HepG2 (cell line): ENCODE results near the gene OPA3. TPM values are rescaled to one million over a fixed set of nuclear protein-coding genes. Genes with fewer than 3 reads are reported as not detected.

Source experiments
- AFF4 ChIP-seq: sonication (generic); formaldehyde crosslinking; IDR thresholded peaks from 2 replicates; pipeline ENCODE4 v1.4.0; 2020; ENCODE audit warnings: missing genetic modification reagents
- ARID2 ChIP-seq: sonication (generic); formaldehyde crosslinking; IDR thresholded peaks from 2 replicates; pipeline ENCODE4 v1.8.1; 2022; ENCODE audit warnings: mild to moderate bottlenecking, missing genetic modification reagents, borderline replicate concordance
- ATAD3A ChIP-seq: sonication (generic); formaldehyde crosslinking; IDR thresholded peaks from 2 replicates; pipeline ENCODE4 v1.4.0; 2020; ENCODE audit warnings: missing genetic modification reagents
- BCL3 ChIP-seq: sonication (generic); formaldehyde crosslinking; IDR thresholded peaks from 2 replicates; pipeline ENCODE4 v1.5.1; 2020; ENCODE audit warnings: mild to moderate bottlenecking, missing genetic modification reagents, moderate library complexity
- FOXM1 ChIP-seq: sonication (generic); formaldehyde crosslinking; IDR thresholded peaks from 2 replicates; pipeline ENCODE4 v1.5.0; 2020; ENCODE audit warnings: missing genetic modification reagents
- GFI1 ChIP-seq: sonication (generic); formaldehyde crosslinking; IDR thresholded peaks from 2 replicates; pipeline ENCODE4 v1.5.0; 2020; ENCODE audit warnings: missing genetic modification reagents, mild to moderate bottlenecking, borderline replicate concordance
- HNRNPUL1 ChIP-seq: fragments of 200-400 bp; formaldehyde crosslinking; IDR thresholded peaks from 2 replicates; pipeline ENCODE4 v1.6.1; 2017; ENCODE audit warnings: low read depth, mild to moderate bottlenecking, low read length, moderate library complexity
- KDM3A ChIP-seq: IDR thresholded peaks from 2 replicates; pipeline ENCODE4 v1.6.1; 2018; ENCODE audit warnings: low read depth, missing compliant biosample characterization
- MNT ChIP-seq: fragments of 450-650 bp; IDR thresholded peaks from 2 replicates; pipeline ENCODE4 v1.6.1; 2016
- MTERF4 ChIP-seq: sonication (generic); formaldehyde crosslinking; IDR thresholded peaks from 2 replicates; pipeline ENCODE4 v1.8.0; 2023; ENCODE audit warnings: mild to moderate bottlenecking, missing genetic modification reagents
- SMAD9 ChIP-seq: sonication (generic); formaldehyde crosslinking; IDR thresholded peaks from 2 replicates; pipeline ENCODE4 v1.5.1; 2020; ENCODE audit warnings: mild to moderate bottlenecking, missing genetic modification reagents
- SMARCE1 ChIP-seq: fragments of 450-650 bp; IDR thresholded peaks from 2 replicates; pipeline ENCODE4 v1.6.1; 2017; ENCODE audit warnings: borderline replicate concordance
- TFDP1 ChIP-seq: IDR thresholded peaks from 2 replicates; pipeline ENCODE4 v1.6.1; 2016; ENCODE audit warnings: missing compliant biosample characterization, missing genetic modification reagents, borderline replicate concordance
- ZNF253 ChIP-seq: sonication (generic); formaldehyde crosslinking; IDR thresholded peaks from 2 replicates; pipeline ENCODE4 v1.8.0; 2022; ENCODE audit warnings: mild to moderate bottlenecking, missing genetic modification reagents, borderline replicate concordance
- ZNF34 ChIP-seq: sonication (generic); formaldehyde crosslinking; IDR thresholded peaks from 2 replicates; pipeline ENCODE4 v1.4.0; 2020; ENCODE audit warnings: mild to moderate bottlenecking, missing genetic modification reagents, borderline replicate concordance
- ZNF629 ChIP-seq: sonication (generic); formaldehyde crosslinking; conservative IDR thresholded peaks from 2 replicates; pipeline ENCODE4 v1.5.0; 2020; ENCODE audit warnings: missing genetic modification reagents
- ZNF740 ChIP-seq: sonication (generic); formaldehyde crosslinking; IDR thresholded peaks from 2 replicates; pipeline ENCODE4 v1.4.0; 2020; ENCODE audit warnings: missing genetic modification reagents
- ZNF766 ChIP-seq: sonication (generic); formaldehyde crosslinking; IDR thresholded peaks from 2 replicates; pipeline ENCODE4 v1.5.0; 2020; ENCODE audit warnings: missing genetic modification reagents, borderline replicate concordance
- ZNF790 ChIP-seq: sonication (generic); formaldehyde crosslinking; IDR thresholded peaks from 2 replicates; pipeline ENCODE4 v1.8.0; 2022; ENCODE audit warnings: missing genetic modification reagents, mild to moderate bottlenecking, borderline replicate concordance
- polyA plus RNA-seq, 8 experiments: library from polyadenylated mRNA; depleted of rRNA in 3 of 8; stranded (reverse) in 7 of 8; unstranded in 1 of 8; fragments of >200 nt; fragmentation: Illumina TruSeq in 4 of 8; extraction: Trizol in 4 of 8; gene quantifications; 2 replicates each; pipeline versions ENCODE4 v1.2.1 to v1.2.3, GENCODE V29; 2011 to 2016; ENCODE audit warnings: low read depth in 4 of 8, missing spikeins in 1 of 8, mixed read lengths in 1 of 8; ENCODE audit not compliant: insufficient read depth in 1 of 8
- total RNA-seq, 5 experiments: library from RNA; depleted of rRNA; stranded (reverse); fragments of >200 nt; fragmentation: Illumina TruSeq; extraction: Trizol; gene quantifications; 2 replicates each; pipeline ENCODE4 v1.2.3, GENCODE V29; 2016; ENCODE audit warnings: low read depth in 1 of 5

The OPA3 gene
- total and polyA plus RNA-seq, 2 of the 13 experiments (the other 11 are each of a cell fraction or from before 2014, with no cell fraction given) = 8.3 to 17.7 TPM

- TF ChIP-seq GFI1 (CRISPR knock-in tag) (peak; percentile 61; the same call in 1 of the 2 replicates), ARID2 (CRISPR knock-in tag) (no peak; the same call in 1 of the 2 replicates), ZNF740 (CRISPR knock-in tag) (no peak; the same call in 1 of the 2 replicates), HNRNPUL1 (no peak), ZNF253 (CRISPR knock-in tag) (no peak), ZNF34 (CRISPR knock-in tag) (no peak), SMARCE1 (no peak), KDM3A (CRISPR knock-in tag) (peak; percentile 69; the same call in 1 of the 2 replicates), ZNF790 (no peak), TFDP1 (peak; percentile 76; the same call in 1 of the 2 replicates), ZNF766 (no peak), ZNF629 (CRISPR knock-in tag) (peak; percentile 84), FOXM1 (CRISPR knock-in tag) (no peak), MNT (no peak), AFF4 (CRISPR knock-in tag) (no peak), BCL3 (CRISPR knock-in tag) (0 out of 2 replicates have a peak, but pooled peaks have one; percentile 39), SMAD9 (no peak), MTERF4 (CRISPR knock-in tag) (0 out of 2 replicates have a peak, but pooled peaks have one; percentile 50), ATAD3A (CRISPR knock-in tag) (no peak)
These were observed 70.1 kb downstream of the OPA3 start (continued) for GRCh38 chr19:45514376-45515051.
